GM13976 (cell line): ENCODE measurements around the gene DGKZ.

Experiments used
- DNase-seq: peaks from one replicate; pipeline ENCODE4 v3.0.0; 2012; ENCODE audit warnings: low spot score
- in situ Hi-C: fragments of 300-500 bp; cut with MboI; formaldehyde crosslinking; loops from one replicate; pipeline ENCODE4 v1.12.0; 2022; ENCODE audit warnings: low sequenced_read_pairs, mixed read lengths, inconsistent platforms; ENCODE audit not compliant: unreplicated experiment
- TF ChIP-seq, protein P1 (sequence below): IDR thresholded peaks from 2 replicates; pipeline ENCODE4 v1.5.1; 2012; ENCODE audit warnings: borderline replicate concordance, mild to moderate bottlenecking; ENCODE audit not compliant: insufficient read depth; ENCODE audit errors: extremely low read depth, missing control alignments, control extremely low read depth

The DGKZ gene

DNA sequence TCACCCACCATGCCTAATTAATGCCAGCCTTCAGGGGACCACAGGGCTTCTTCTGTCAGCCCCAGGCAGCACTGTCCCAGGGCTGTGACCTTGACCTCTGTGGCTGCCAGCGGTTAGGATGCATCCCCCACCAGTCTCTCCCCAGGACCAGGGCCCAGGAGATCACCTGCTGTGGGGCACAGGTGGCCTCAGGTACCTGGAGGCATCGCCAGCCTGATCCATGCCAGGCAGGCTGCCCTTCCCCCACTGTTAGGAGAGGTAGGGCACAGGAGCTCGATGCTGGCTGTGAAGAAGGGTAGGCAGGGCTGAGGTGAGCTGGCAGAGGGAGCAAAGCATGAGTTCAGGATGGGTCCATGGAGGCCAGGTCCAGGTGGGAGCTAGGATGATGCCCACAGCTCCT lies 17.5 kb downstream of the DGKZ start:
- in situ Hi-C loops: no loop called here
- DNase-seq: no peak
- TF ChIP-seq, protein P1, sequence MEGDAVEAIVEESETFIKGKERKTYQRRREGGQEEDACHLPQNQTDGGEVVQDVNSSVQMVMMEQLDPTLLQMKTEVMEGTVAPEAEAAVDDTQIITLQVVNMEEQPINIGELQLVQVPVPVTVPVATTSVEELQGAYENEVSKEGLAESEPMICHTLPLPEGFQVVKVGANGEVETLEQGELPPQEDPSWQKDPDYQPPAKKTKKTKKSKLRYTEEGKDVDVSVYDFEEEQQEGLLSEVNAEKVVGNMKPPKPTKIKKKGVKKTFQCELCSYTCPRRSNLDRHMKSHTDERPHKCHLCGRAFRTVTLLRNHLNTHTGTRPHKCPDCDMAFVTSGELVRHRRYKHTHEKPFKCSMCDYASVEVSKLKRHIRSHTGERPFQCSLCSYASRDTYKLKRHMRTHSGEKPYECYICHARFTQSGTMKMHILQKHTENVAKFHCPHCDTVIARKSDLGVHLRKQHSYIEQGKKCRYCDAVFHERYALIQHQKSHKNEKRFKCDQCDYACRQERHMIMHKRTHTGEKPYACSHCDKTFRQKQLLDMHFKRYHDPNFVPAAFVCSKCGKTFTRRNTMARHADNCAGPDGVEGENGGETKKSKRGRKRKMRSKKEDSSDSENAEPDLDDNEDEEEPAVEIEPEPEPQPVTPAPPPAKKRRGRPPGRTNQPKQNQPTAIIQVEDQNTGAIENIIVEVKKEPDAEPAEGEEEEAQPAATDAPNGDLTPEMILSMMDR: no peak

DNA sequence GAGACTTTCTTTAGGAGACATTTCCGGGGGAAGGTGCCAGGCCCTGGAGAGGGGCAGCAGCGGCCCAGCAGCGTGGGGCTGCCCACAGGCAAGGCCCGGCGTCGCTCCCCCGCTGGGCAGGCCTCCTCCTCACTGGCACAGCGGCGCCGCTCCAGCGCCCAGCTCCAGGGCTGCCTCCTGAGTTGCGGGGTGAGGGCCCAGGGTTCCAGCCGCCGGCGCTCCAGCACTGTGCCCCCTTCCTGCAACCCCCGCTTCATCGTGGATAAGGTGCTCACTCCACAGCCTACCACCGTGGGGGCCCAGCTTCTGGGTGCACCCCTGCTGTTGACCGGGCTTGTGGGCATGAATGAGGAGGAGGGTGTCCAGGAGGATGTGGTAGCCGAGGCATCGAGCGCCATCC lies 19.0 kb downstream of the DGKZ start:
- DNase-seq: no peak
- in situ Hi-C loops: no loop called here
- TF ChIP-seq, protein P1: no peak

DNA sequence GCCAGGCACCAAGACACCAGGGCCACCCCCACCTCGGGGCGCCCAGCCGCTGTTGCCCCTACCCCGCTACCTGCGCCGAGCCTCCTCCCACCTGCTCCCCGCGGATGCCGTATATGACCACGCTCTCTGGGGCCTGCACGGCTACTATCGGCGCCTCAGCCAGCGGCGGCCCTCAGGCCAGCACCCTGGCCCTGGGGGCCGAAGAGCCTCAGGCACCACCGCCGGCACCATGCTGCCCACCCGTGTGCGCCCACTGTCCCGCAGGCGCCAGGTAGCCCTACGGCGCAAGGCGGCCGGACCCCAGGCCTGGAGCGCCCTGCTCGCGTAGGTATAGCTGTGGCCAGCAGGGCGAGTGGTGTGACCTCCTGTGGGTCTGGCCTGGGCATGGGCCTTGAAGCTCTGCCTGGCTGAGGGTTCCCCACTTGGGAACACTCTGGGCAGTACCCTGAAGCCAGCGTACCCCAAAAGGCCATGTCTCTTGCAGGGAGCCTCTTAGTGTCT lies 19.4 kb downstream of the DGKZ start:
- no peak for DNase-seq
- TF ChIP-seq, protein P1: no peak
- in situ Hi-C loops: no loop called here

DNA sequence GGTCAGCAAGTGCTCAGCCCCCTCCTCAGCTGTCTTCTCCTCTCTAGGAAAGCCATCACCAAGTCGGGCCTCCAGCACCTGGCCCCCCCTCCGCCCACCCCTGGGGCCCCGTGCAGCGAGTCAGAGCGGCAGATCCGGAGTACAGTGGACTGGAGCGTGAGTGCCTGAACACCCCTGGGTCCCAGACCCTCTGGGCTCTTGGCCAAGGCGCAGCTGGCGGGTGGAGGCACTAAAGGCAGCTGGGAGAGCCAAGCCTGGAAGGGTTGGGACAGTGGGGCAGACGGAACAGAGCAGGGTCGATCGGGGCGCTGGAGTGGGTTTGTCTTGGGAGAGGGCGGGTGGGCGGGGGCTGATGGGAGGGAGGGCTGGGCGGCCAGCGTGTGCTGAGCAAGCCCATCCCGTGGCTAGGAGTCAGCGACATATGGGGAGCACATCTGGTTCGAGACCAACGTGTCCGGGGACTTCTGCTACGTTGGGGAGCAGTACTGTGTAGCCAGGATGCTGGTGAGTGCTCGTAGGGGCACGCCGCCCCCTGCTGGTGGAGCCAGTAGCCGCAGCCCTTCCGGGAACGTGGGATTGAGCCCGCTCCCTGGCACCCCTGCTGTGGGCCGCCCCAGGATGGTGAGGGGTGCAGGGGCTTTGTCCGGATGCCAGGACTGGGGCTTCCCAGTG lies 20.1 kb downstream of the DGKZ start:
- TF ChIP-seq, protein P1: peak; percentile 92
- DNase-seq: peak; percentile 85
- in situ Hi-C loops: no loop called here

DNA sequence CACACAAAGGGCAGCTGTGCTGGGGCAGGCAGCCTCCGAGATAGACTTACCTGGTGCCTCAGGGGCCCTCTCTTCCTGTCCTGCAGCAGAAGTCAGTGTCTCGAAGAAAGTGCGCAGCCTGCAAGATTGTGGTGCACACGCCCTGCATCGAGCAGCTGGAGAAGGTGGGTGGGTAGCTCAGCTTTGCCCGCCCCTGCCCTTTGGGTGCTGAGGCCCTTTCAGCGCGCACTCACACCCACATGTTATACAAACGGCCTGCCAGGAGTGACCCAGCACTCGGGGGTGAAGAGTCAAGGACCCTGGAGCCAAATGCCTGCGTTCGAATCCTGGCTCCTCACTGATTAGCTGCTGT lies 20.6 kb downstream of the DGKZ start:
- no peak for DNase-seq
- TF ChIP-seq, protein P1: no peak
- in situ Hi-C loops: no loop called here

DNA sequence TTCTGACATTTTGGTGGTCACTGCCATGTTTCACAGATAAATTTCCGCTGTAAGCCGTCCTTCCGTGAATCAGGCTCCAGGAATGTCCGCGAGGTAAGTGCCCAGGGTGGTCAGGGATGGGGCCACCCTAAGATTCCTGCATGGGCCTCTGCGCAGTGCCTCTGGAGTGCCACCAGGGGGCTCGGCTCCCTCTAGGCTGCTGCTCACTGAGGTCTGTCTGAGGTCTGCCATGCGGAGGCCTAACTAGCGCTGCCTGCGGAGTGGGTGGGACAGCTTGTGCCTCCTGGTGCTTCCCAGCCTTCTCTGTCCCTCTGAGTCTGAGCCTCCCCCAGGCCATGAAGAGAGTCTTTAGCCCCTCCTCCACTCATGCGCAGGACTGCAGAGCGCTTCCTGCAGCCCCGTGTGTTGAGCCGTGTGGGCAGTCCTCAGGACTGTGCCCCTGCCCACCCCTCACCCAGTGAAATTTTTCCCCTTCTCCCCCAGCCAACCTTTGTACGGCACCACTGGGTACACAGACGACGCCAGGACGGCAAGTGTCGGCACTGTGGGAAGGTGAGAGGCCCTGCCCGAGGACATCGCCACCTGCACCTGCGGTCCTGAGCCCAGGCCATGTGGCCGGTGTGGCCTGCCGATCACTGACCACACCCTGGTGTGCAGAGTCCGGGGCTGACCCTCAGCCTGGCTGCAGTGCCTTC lies 22.3 kb downstream of the DGKZ start:
- peak; percentile 84 for DNase-seq
- in situ Hi-C loops: no loop called here
- TF ChIP-seq, protein P1: peak; percentile 81
